Neuron (in vitro differentiated cells): ENCODE measurements around the gene ABCB9.

Source experiments
- H2AFZ ChIP-seq: one replicate; pipeline ENCODE4 v1.6.1; 2013; ENCODE audit warnings: low read depth, mild to moderate bottlenecking, inconsistent platforms, low read length, moderate library complexity
- H3K27me3 ChIP-seq: one replicate; pipeline ENCODE4 v1.6.1; 2013; ENCODE audit warnings: low read length; ENCODE audit not compliant: insufficient read depth
- H3K36me3 ChIP-seq: one replicate; pipeline ENCODE4 v1.6.1; 2013; ENCODE audit warnings: low read length; ENCODE audit not compliant: insufficient read depth
- H3K4me1 ChIP-seq: one replicate; pipeline ENCODE4 v1.6.1; 2013; ENCODE audit warnings: low read length; ENCODE audit not compliant: insufficient read depth
- H3K4me3 ChIP-seq: 2 replicates; pipeline ENCODE4 v1.5.1; 2013; ENCODE audit warnings: mild to moderate bottlenecking, low read length, moderate library complexity
- H3K9me3 ChIP-seq: one replicate; pipeline ENCODE4 v1.6.1; 2013; ENCODE audit warnings: low read length

Gene ABCB9

DNA sequence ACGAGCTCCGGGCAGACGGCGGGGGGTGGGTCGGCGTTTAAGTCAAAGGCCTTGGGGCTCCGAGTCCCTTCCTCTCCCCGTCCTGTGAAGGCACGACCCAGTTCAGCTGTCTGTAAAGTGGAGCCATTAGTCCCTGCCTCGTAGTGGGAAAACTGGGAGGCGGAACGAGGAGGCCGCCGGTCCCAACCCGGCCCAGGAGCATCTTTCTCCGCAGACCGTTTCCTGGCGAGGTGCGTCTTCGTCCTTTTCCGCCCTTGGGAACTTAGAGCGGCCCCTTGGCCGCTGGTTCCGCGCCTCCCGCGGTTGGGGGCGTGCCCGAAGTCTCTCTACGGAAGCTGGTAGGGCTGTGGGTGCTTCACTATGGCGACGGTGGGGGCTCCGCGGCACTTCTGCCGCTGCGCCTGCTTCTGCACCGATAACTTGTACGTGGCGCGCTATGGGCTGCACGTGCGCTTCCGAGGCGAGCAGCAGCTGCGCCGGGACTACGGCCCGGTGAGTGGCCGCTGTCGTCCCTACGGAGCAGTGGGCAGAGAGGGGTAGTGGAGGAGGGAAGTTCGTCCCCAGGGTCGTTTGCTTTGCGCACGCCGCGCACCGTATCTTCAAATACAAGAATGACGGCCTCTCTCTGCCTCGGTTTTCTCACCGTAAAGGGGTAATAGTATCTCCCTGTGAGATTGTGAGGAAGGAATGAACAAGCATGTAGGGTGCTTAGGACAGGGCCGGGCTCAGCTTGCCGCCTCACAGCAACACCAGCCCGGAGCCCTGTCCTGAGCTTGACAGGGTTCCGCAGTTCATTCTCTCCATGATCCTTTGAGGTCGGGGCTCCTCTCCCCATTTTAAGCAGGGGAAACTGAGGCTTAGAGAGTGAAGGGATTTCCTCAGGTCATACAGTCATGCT, 8.9 kb upstream of the ABCB9 start, which contains the start of gene OGFOD2:
OGFOD2 (plus strand) TSS at position 353 of the 898 bp plus-strand sequence; CDS start at position 361, 8 bp downstream.
- Histone ChIP-seq H2AFZ (peak within 1 kb of the TSS; percentile 100), H3K9me3 (no peaks in the 10 kb centered on the region), H3K36me3 (peaks cover 11% of the 10 kb centered on the region), H3K4me3 (peak within 1 kb of the TSS; percentile 87), H3K27me3 (no peaks in the 10 kb centered on the region), H3K4me1 (peaks cover 30% of the 10 kb centered on the region)

DNA sequence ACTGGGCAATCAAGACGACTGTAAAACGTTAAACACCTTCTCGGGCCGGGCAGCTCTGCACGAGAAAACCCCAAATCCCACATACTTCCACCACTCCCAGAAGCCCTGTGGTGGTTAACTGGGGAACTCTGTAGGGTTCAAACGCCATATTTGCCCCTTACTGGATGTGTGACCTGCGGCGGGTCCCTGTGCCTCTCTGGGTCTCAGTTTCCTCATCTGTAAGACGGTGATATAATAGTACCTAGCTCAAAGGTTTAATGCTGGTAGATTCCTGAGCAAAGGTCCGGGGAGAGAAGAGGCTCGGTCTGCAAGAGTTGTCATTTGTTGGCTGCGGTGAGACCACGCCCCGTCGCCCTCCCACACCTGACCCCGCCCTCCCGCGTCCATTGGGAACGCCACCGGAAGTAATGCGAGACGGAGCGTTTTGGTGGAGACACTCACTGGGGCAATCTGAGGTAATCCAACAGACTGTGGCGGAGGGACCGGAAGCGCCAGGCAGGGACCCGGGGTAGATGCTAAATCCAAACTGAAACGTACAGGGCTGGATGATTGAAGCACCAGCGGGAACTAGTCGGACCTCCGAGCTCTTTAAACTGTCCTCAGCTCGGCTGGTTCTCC, 8.1 kb upstream of the ABCB9 start:
- Histone ChIP-seq H3K36me3 (peaks cover 11% of the 10 kb centered on the region), H3K27me3 (no peaks in the 10 kb centered on the region), H2AFZ (peak overlapping the region; percentile 100), H3K4me1 (peaks cover 22% of the 10 kb centered on the region), H3K4me3 (peak overlapping the region; percentile 87), H3K9me3 (no peaks in the 10 kb centered on the region)

DNA sequence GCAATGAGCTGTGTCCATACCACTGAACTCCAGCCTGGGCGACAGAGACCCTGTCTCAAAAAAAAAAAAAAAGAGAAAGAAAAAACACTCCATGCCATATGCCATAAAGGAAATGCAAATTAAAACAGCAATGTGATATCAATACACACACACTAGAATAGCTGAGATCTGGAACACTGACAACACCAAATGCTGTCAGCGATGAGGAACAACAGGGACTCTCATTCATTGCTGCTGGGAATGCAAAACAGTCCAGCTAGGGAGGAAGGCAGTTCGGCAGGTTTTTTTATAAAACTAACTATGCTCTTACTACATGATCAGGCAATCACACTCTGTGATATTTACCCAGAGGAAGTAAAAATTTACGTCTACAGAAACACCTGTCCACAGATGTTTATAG, 3.4 kb upstream of the ABCB9 start:
- no peak overlapping the region for H3K4me3 ChIP-seq
- peaks cover 11% of the 10 kb centered on the region for H3K4me1 ChIP-seq
- H3K9me3 ChIP-seq = no peaks in the 10 kb centered on the region
- no peak overlapping the region for H2AFZ ChIP-seq
- no peaks in the 10 kb centered on the region for H3K27me3 ChIP-seq
- H3K36me3 ChIP-seq = no peaks in the 10 kb centered on the region

DNA sequence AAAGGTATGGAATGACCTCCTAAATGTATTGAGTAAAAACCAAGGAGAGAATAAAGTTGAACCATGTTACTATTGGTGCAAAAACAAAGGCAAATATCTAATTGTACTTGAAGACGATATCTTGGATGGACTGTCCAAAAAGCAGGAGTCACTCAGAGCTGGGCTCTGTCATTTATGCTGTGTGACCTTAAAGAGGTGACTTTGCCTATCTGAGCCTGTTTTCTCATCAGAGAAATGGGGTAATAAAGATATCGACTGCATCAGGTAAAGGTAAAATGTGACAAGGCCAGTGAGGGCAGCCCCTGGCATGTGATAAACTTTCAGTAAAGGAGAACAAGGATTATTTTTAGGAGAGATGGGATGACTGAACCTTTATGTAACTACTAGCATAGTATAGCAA, 1.8 kb upstream of the ABCB9 start:
- Histone ChIP-seq H3K4me3 (no peak overlapping the region), H3K27me3 (no peaks in the 10 kb centered on the region), H3K9me3 (no peaks in the 10 kb centered on the region), H2AFZ (no peak overlapping the region), H3K4me1 (peaks cover 10% of the 10 kb centered on the region), H3K36me3 (no peaks in the 10 kb centered on the region)

DNA sequence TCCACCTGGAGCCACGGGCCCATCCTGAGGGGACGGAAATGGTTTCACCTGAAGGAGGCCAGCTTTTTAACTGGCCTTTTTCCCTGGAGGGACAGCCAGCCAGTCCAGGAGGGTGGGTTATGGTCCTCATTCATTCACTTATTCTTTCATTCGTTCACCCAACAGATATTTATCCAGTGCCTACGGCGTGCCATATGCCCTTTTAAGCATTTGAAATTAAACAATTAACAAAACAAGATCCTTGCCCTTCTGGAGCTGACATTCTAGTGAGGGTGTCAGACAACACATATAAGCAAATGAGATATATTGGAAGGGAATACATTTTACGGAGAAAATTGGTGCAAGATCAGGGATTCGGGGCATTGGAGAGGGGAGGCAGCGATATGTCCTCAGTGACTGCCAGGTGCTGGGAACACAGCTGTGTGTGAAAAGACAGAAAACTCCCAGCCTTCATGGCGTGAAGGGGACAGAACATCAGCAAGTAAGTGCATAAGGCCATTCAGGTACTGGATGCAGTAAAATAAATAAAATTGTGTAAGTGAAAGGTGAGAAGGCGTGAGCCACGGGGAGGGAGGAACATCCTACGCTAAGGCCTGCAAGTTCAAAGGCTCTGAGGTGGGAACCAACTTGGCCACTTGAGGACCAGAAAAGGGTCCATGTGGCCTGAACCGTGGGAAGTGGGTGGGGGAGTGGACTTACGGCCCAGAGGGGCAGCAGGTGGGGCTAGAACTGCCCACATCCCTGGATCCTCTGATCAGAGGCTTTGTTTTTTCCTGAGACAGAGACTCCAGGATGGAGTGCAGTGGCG, 684 bp upstream of the ABCB9 start:
- H3K4me3 ChIP-seq = peak overlapping the region; percentile 17
- H3K27me3 ChIP-seq = no peaks in the 10 kb centered on the region
- H3K4me1 ChIP-seq = peaks cover 10% of the 10 kb centered on the region
- no peak overlapping the region for H2AFZ ChIP-seq
- H3K9me3 ChIP-seq = no peaks in the 10 kb centered on the region
- H3K36me3 ChIP-seq = no peaks in the 10 kb centered on the region

DNA sequence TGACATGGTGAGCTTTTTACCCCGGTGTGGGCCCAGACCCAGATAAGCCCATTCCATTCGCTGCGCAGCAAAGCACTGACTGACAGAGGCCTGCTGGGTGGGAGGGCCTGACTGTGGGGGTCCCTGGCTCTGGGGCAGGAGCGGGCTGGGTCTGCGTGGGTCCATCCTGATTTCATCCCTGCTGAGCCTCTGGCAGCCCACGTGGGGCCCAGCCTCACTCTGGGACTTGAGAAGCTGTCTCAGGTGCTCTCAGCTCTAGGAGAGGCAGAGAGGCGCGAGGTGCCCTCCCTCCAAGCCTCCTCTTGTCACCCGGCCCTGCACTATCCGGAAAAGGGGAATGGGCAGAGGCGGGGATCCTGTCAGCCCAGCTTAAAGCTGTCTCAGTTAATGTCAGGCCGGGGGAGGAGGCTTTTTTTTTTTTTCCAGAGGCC, 927 bp downstream of the ABCB9 start:
- H3K4me1 ChIP-seq = peaks cover 10% of the 10 kb centered on the region
- no peaks in the 10 kb centered on the region for H3K27me3 ChIP-seq
- H3K9me3 ChIP-seq = no peaks in the 10 kb centered on the region
- H3K4me3 ChIP-seq = peak overlapping the region; percentile 92
- peaks cover under 1% of the 10 kb centered on the region for H3K36me3 ChIP-seq
- peak overlapping the region; percentile 96 for H2AFZ ChIP-seq

DNA sequence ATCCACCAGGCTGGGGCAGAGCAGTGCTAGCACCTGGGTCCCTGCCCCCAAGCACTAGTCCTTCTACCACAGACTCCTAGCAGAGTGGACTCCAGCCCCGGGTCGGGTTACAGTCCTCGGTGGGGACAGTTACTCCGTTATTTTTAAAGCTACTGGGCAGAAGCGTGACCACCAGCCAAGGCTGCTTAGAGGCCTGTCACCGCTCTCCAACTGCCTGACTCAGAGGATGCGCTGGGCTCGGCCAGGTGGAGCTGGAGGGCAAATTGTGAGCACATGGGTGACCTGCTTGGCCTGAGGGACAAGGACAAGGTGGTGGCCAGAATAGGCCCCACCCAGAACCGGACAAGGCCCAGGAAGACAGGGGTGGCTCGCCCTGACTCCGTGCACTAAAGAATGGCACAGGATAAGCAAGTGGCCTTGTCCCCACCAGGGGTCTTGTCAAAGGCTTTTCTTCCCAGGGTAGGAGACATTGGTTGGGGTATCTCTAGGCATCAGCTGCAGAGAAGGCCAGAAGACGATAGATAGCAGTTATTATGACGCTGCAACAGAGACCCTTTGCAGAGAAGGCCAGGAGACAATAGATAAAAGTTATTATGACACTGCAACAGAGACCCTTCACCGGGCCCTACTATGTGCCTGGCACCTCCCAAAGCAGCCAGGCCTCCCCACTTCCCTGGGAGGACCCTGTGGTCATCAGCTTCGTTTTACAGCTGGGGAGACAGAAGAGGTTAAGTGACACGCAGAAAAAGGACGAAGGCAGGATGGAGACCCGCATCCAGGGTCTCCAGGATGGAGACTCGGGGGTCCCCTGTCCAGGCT, 1.6 kb downstream of the ABCB9 start:
- H3K4me3 ChIP-seq = peak overlapping the region; percentile 92
- no peaks in the 10 kb centered on the region for H3K27me3 ChIP-seq
- peaks cover 4% of the 10 kb centered on the region for H3K36me3 ChIP-seq
- peaks cover 10% of the 10 kb centered on the region for H3K4me1 ChIP-seq
- H3K9me3 ChIP-seq = no peaks in the 10 kb centered on the region
- H2AFZ ChIP-seq = no peak overlapping the region

DNA sequence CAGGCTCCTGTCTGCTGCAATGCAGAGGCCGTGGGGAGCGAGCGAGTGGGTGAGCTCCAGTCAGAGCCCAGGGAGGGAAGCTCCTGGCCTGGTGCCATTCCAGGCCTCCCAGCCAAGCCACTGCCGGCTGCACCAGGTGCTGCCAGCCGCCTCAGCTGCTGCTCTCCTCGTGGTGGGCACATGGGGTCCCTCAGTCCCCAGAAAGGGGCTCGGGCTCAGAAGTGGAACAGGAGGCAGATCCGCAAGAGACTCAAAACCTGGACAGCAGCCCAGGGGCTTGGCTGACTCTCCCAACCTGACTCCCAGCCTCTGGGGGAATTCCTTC, 2.4 kb downstream of the ABCB9 start:
- Histone ChIP-seq H3K27me3 (no peaks in the 10 kb centered on the region), H3K4me3 (no peak overlapping the region), H3K9me3 (no peaks in the 10 kb centered on the region), H2AFZ (no peak overlapping the region), H3K36me3 (peaks cover 4% of the 10 kb centered on the region), H3K4me1 (peaks cover 10% of the 10 kb centered on the region)

DNA sequence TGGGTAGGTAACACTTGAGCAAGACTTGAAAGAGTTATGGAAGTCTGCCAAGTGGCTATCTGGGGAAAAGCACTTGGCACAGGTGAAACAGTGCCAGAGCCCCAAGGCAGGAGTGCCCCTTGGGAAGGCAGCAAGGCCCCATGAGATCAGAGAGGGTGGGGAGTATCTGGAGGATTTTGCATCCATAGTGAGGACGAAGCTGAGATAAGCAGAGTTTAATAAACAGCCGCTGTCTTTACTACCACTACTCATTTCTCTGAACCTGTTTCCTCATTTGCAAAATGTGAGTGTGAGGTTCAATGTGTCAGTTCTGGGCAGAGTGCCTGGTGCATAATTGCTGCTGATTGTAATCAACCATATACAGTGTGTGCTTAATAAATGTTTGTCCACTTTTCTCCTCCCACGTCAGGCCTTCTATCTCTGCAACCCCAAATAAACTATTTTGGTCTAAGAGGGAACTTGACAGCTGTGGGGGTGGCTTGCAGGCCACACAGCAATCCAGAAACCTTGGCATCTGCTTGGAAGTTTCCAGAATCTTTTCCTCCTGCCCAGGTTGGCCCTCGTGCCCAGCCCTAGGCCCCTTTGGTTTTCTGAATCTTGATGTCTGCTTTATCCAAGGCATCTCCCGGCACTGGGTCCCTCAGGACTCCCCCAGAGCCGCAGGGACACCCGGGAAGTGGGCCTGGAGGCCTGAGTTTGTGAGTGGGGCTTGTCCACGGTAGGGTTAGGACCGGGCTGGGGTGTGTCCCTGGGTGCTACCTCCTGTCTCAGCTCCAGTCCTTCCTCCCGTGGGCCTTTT, 4.5 kb downstream of the ABCB9 start:
- Histone ChIP-seq H3K9me3 (no peaks in the 10 kb centered on the region), H3K4me3 (no peak overlapping the region), H3K36me3 (peaks cover 4% of the 10 kb centered on the region), H2AFZ (no peak overlapping the region), H3K4me1 (peaks cover 10% of the 10 kb centered on the region), H3K27me3 (no peaks in the 10 kb centered on the region)

DNA sequence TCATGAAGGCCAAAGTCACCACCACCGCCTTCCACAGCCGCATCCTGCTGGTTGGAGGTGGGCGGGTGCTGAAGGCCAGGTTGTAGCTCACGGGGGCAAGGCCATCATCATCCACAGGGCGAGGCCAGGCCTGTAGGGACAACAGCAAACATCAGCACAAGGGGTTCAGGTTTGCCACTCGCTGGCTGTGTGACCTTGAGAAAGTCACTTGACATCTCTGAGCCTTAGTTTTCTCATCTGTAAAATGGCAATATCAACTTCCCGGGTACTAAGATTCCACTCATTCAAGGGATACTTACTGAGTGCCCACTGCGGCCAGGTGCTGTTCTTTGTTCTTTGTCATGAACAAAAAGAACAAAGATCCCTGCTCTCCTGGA, 6.1 kb downstream of the ABCB9 start:
- Histone ChIP-seq H3K9me3 (no peaks in the 10 kb centered on the region), H2AFZ (no peak overlapping the region), H3K27me3 (no peaks in the 10 kb centered on the region), H3K36me3 (peaks cover 4% of the 10 kb centered on the region), H3K4me1 (peaks cover 7% of the 10 kb centered on the region), H3K4me3 (no peak overlapping the region)

DNA sequence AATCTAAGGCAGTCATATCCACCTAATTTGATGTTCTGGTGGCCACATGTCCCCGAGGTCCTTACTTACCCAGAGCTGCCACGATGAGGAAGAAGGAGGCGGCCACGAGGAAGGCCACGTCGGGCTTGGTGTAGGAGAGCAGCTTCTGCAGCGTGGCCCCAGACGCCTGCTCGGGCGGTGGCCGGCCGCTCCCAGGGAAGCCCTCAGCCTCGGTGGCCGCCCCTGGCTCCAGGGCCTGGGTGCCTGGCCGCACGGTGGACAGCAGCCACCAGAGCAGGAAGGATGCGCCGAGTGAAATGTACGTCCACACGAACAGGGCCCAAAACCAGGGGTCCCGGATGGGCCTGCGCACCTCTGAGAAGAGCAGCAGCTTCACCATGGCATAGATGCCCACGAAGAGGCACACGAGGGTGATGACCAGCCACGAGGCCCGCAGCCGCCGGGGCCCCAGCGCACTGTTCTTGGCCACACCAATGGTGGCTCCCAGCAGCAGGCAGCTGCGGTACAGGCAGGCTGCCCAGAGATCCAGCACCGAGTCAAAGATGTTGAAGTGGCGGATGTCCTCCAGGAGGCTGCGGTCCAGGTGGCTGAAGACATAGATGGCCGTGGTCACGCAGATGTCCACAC, 6.6 kb downstream of the ABCB9 start:
- Histone ChIP-seq H2AFZ (no peak overlapping the region), H3K36me3 (peaks cover 4% of the 10 kb centered on the region), H3K4me3 (no peak overlapping the region), H3K27me3 (no peaks in the 10 kb centered on the region), H3K9me3 (no peaks in the 10 kb centered on the region), H3K4me1 (peaks cover 2% of the 10 kb centered on the region)
